Epithelial cell of proximal tubule (primary cell): ENCODE measurements around the gene ZNF385B. TPM values are rescaled to one million over a fixed set of nuclear protein-coding genes. Genes with fewer than 3 reads are reported as not detected.

Experiments
- DNase-seq: peaks from one replicate; pipeline ENCODE4 v3.0.0-alpha.2; 2011; ENCODE audit warnings: low read depth
- H3K4me3 ChIP-seq: 2 replicates; pipeline ENCODE4 v1.5.1; 2011; ENCODE audit warnings: low read depth, mild to moderate bottlenecking, low read length
- total RNA-seq: library from RNA; depleted of rRNA; stranded (reverse); fragments of >200 nt; gene quantifications from 2 replicates; pipeline ENCODE4 v1.2.3, GENCODE V29; 2015
- TF ChIP-seq, protein P1 (sequence below): conservative IDR thresholded peaks from 2 replicates; pipeline ENCODE4 v1.5.1; 2012; ENCODE audit warnings: low read depth, mild to moderate bottlenecking, low read length

The ZNF385B gene
- total RNA-seq, 1 donor from 2014 or later: 0.69 TPM

GRCh38 chr2:179595284-179595683 lies 266.1 kb downstream of the ZNF385B start:
- no peak for DNase-seq
- TF ChIP-seq, protein P1, sequence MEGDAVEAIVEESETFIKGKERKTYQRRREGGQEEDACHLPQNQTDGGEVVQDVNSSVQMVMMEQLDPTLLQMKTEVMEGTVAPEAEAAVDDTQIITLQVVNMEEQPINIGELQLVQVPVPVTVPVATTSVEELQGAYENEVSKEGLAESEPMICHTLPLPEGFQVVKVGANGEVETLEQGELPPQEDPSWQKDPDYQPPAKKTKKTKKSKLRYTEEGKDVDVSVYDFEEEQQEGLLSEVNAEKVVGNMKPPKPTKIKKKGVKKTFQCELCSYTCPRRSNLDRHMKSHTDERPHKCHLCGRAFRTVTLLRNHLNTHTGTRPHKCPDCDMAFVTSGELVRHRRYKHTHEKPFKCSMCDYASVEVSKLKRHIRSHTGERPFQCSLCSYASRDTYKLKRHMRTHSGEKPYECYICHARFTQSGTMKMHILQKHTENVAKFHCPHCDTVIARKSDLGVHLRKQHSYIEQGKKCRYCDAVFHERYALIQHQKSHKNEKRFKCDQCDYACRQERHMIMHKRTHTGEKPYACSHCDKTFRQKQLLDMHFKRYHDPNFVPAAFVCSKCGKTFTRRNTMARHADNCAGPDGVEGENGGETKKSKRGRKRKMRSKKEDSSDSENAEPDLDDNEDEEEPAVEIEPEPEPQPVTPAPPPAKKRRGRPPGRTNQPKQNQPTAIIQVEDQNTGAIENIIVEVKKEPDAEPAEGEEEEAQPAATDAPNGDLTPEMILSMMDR: peak; percentile 50
- H3K4me3 ChIP-seq: no peak overlapping the region

DNA sequence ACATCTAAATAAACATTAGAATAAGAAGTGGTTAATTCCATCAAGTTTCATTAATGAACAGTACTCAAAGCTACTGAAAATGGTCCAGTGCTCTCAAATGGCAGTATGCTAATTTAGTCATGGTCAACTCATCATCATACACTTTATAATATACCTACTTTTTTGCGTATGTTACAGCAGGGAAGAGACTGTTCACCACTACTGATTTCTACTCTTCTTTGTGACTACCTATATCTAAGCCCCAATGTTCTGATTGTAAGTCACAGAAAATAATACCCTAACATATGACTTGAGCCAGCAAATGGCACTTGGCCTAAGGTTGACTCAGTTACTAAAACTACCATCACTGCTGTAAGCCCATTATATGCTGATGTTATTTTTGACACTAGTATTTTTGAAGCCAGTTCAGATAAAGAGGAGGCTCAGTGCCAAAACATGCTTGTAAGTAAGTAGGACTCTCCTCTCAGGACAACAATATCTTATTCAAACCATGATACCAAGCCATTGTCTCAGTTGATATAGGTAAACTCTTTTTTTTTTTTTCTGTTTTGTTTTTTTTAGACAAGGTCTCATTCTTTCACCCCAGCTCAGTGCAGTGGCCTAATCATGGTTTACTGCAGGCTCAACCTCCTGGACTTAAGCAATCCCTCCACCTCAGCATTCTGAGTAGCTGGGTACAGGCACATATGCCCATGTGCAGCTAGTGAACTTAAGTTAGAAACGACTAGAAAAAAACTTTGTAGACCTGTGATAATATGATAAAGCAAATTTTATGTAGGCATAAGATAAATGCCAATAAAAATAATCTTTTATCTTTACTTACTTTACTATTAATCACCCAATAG lies 266.9 kb downstream of the ZNF385B start:
- TF ChIP-seq, protein P1: no peak
- H3K4me3 ChIP-seq: no peak overlapping the region
- DNase-seq: no peak

DNA sequence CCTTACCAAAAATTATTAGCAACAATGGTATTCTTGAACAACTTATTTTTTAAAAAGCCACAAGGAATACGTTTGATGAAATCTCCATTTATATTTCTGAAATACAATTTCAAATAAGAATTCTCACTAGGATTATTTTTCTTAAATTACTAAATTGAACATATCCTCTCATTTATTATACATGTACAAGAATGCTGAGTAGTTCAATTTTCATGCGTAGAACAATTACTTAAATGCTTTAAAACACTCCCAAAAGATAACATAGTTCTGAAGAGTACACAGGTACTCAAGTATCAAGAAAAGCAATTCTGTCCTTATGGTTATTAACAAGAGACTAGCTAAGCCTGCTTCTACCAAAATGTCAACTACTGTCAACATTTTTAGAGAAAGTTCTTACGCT lies 268.1 kb downstream of the ZNF385B start:
- TF ChIP-seq, protein P1: no peak
- no peak overlapping the region for H3K4me3 ChIP-seq
- DNase-seq: no peak

DNA sequence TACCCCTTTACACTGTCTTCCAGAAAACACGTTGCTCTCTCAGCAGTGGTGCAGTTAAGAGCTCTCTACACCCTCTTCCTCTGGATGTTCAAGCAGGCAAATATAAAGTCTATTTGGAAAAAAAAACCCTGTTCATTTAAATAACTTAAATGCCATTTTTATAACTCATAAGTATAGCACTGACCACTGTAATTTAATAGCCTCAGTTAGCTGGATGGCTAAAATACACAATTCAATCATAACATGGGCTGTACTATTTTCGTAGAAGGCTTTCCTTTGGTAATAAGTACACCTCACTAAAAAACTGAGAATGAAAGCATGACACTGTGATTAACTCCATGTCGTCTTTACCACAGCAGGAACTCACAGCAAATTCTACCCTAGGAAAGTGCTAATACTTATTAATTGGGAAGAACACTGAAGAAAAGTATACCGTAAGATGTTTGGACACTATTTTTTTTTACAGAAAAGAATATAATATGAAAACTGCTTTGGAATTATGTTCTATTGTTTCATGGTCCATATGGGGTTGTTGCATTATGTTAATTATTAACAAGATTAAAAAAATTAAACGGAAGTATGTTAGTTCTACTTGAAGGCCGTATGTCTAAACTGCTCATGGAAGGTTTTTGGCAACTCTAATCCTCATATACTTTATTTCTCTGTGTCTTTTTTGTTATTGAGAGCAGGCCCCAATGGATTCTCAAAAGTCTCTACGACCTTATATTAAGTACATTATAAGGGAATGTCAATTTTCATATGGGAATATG lies 269.1 kb downstream of the ZNF385B start:
- TF ChIP-seq, protein P1: no peak
- no peak for DNase-seq

GRCh38 chr2:179591690-179592089 lies 269.7 kb downstream of the ZNF385B start:
- H3K4me3 ChIP-seq: no peak overlapping the region
- no peak for DNase-seq
- TF ChIP-seq, protein P1: no peak

More for the DNA sequence above, 269.1 kb downstream of the ZNF385B start:
- no peak overlapping the region for H3K4me3 ChIP-seq

- TF ChIP-seq, protein P1: no peak
- no peak overlapping the region for H3K4me3 ChIP-seq
- DNase-seq: no peak
These were observed 272.8 kb downstream of the ZNF385B start for GRCh38 chr2:179588486-179589145.
